Superior temporal gyrus (tissue), 1 donor: ENCODE measurements around the gene ZNF365.
A peak's percentile ranks its signal among the peaks of the same experiment; 100 is the strongest.
"Not testable (repeated sequence)": the region's sequence is repeated elsewhere in the genome, so short reads cannot be mapped to it uniquely, and the experiment has no call there.

ENCODE experiments used
- DNase-seq: peaks from one replicate; pipeline ENCODE4 v3.0.0-alpha.2; 2016; ENCODE audit errors: extremely low spot score

ZNF365 gene, protein sequence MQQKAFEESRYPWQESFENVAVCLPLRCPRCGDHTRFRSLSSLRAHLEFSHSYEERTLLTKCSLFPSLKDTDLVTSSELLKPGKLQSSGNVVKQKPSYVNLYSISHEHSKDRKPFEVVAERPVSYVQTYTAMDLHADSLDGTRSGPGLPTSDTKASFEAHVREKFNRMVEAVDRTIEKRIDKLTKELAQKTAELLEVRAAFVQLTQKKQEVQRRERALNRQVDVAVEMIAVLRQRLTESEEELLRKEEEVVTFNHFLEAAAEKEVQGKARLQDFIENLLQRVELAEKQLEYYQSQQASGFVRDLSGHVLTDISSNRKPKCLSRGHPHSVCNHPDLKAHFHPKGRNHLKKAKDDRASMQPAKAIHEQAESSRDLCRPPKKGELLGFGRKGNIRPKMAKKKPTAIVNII

DNA sequence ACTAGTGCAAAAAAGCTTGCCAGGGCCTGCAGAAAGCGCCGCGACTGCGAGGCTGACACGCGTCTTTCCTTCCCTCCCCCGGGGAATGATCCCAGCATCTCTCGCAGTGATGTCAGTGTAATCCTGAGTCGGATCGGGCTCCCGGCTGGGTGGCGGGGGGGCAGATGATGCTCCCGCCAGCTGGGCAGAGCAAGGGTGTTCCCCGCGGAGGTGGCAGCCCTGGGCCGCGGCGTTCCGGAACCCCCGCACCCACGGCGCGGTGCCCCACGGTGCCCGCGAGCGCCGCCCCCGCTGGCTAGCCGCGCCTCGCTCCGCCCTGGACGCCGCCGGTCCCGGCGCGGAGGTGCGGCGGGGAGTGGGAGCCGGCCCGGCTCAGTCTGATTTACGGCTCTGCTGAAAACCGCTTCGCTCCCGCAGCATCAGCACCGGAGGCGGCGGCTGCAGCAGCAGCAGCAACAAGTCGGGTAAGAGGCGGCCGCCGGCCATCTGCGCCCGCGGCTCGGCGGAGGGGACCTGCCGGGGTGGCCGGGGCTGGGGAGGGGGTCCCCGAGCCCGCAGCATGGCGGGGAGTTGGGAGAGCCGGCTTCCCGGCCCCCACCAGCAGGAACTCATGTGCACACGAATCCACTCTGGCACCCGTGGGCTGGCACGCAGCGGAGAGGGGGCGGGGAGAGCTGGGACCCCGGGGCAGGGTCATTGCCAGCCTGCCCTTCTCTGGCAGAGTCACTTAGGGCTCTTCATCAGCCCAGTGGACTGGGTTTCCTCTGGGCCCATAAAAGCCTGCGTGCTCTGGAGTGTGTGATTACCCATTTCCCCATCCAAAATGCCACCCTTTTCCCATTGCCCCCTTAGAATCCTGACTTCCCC is at the start of gene ZNF365:
Gene ZNF365 (plus strand): TSS at position 375 of the 867 bp plus-strand sequence. CDS start 1,825 bp downstream, outside the sequence.
- DNase-seq, result no peak

GRCh38 chr10:62326176-62326575 is 48.0 kb upstream of the ZNF365 start:
- no peak for DNase-seq

DNA sequence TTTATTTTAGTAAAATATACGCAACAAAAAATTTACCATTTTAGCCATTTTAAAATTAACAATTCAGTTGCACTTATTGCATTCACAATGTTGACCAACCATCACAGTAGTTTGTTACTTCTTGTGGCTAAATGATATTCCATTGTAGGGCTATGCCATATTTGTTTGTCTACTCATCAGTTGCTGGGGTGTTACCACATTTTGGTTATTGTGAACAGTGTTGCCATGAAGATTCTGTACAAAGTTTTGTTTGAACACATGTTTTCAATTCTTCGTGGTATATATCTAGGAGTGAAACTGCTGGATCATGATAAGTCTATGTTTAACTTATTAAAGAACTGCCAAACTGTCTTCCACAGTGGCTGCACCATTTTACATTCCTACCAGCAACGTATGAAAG is 46.3 kb upstream of the ZNF365 start:
- DNase-seq, result no peak

- no peak for DNase-seq
These were observed 44.0 kb upstream of the ZNF365 start for GRCh38 chr10:62330213-62330612.

DNA sequence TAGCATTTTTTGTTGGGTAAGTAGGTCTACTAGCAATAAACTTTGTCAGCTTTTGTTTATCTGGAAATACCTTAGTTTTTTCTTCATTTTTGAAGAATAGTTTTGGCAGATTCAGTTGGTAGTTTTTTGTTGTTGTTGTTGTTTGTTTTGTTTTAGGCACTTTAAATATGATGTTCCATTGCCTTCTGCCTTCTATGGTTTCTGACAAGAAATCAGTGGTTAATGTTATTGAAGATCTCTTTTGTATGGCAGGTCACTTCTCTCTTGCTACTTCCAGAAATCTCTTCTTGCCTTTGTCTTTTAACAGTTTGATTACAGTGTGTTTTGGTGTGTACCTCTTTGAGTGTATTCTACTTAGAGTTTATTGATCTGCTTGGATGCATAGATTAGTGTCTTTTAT is 41.8 kb upstream of the ZNF365 start:
- DNase-seq, result no peak

GRCh38 chr10:62333135-62333889 is 40.9 kb upstream of the ZNF365 start:
- no peak for DNase-seq

- no peak for DNase-seq
These were observed 40.0 kb upstream of the ZNF365 start for GRCh38 chr10:62333988-62334682.

GRCh38 chr10:62335326-62335725 is 38.8 kb upstream of the ZNF365 start:
- no peak for DNase-seq

DNA sequence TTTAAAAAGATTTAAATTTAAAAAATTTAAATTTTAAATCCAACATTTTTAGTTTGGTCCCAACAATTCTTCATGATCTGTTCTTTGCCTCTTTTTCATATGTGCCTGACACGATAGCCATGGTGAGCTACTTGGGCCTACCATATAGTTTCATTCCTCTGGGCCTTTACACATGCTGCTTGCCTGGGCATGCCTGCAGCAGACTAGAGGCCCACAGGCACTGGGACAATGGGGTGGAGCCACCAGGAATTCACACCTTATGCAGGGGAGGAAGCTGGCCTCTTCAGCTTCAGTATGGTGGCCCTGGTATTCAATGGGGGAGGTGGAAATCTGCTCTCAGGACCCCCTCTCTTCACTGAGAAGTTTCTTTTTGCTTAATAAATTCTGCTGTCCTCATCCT is 37.8 kb upstream of the ZNF365 start:
- no peak for DNase-seq

GRCh38 chr10:62341419-62341818 is 32.8 kb upstream of the ZNF365 start:
- no peak for DNase-seq

DNA sequence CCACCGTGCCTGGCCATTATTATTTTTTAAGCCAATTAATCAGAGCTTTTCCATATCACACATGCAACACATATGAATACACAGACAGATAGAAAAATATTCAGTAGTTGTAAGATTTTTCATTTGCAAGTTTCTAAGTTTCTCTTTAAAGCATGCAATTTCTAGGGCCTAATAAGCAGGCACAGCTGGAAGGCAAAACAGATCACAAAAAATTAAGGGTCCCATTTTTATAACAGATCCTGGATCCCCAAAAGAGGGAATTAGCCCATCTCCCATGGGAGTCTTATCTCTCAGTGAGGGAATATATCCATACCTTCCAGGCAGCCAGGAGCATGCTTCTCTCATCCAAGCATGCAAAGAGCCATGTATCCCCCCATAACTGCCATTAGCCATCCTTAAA is 31.2 kb upstream of the ZNF365 start:
- no peak for DNase-seq

DNA sequence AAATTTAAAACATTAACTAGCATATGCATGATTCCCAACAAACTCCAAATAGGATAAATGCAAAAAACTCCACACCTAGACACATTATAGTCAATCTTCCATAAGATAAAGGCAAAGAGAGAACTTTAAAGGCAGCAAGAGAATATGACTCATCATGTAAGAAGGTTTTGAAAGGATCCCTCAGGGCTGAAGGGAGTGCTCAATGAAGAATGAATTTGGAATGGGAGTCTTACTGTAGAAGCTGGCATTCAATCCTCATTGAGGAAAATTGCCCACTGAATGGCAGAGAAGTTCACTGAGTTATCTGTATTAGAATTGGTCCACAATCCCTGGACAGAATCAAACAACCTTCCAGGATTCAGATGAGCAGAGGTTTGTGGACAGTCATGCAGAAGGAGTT is 26.1 kb upstream of the ZNF365 start:
- no peak for DNase-seq

DNA sequence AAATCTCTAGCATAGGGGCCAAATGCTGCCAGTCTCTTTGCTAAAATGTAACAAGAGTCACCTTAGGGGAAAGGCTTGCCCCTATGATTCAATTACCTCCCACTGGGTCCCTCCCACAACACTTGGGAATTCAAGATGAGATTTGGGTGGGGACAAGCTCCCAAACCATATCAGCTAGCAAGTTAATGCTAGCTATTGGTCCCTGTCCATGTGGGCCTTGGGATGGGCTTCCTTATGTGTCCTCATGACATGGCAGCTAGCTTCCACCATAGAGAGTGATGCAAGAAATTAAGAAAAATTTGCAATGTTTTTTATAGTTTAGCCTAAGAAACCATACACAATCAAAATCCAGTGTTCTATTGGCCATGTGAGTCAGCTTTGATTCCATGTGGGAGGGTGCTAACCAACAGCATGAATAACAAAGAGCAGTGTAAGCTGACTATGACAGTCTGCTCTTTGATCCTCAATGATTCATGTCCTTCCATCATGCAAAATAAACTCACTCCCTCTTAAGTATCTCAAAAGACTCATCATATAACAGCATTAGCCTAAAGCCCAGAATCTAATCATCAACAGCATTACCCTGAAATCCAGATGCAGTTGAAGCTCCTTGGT is 21.7 kb upstream of the ZNF365 start:
- DNase-seq, result no peak

DNA sequence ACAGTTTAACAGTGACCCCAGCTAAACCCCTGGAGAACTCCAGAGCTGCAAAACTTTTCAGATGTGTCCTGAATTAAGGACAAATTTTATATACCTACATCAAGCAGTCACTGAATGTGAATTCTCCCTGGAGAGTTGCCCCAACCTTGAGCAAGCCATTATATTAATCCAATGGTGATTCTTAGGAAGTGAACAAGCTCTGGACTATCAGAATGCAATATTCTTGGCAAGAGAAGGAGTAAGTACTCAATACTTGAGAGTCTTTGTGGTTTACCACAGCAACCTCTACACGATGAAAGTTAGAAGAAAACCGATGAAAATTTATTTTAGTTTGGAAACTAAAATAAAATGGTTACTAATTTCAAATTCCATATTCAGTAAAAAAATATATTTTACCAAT is 19.3 kb upstream of the ZNF365 start:
- no peak for DNase-seq

- DNase-seq, result no peak
These were observed 17.7 kb upstream of the ZNF365 start for GRCh38 chr10:62356447-62356846.

- DNase-seq, result not testable (repeated sequence)
These were observed 16.0 kb upstream of the ZNF365 start for GRCh38 chr10:62358151-62358550.

- DNase-seq, result peak; percentile 80
These were observed 552 bp upstream of the ZNF365 start for GRCh38 chr10:62373639-62373994.

- DNase-seq, result peak; percentile 83
These were observed 917 bp downstream of the ZNF365 start for GRCh38 chr10:62374862-62375710.

DNA sequence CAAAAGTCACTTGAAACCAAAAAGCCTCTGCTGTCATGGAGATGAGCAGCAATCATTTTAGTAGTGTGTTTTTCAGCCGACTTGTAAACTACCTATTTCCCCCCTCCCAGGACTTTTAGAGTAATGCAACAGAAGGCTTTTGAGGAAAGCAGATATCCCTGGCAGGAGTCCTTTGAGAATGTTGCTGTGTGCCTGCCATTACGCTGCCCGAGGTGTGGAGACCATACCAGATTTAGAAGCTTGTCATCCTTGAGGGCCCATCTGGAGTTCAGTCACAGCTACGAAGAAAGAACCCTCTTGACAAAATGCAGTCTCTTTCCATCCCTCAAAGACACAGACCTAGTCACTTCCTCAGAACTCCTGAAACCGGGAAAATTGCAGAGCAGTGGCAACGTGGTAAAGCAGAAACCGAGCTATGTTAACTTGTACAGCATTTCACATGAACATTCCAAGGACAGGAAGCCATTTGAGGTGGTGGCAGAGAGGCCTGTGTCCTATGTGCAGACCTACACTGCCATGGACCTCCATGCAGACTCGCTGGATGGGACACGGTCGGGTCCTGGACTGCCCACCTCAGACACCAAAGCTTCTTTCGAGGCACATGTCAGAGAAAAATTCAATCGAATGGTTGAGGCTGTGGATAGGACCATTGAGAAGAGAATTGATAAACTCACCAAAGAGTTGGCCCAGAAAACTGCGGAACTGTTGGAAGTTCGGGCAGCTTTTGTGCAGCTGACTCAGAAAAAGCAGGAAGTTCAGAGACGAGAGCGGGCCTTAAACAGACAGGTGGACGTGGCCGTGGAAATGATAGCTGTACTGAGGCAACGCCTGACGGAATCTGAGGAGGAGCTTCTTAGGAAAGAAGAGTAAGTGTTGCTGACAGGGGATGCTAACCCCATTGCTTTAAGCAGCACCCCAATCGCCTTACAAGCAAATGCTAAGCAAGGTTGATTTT is 2.2 kb downstream of the ZNF365 start:
- DNase-seq, result peak; percentile 73
